SU-DHL-6 (cell line): ENCODE results near the gene DAAM1.

Experiments used
- H2AFZ ChIP-seq: fragments of 200-600 bp; sonication (generic); 2 replicates; pipeline ENCODE4 v1.6.1; 2014; ENCODE audit warnings: low read depth, mild to moderate bottlenecking, moderate library complexity, mixed read lengths, antibody characterized with exemption, low read length; ENCODE audit not compliant: severe bottlenecking
- H3F3A ChIP-seq: fragments of 200-600 bp; shearing (Covaris generic); 2 replicates; pipeline ENCODE4 v1.6.0; 2016; ENCODE audit warnings: antibody characterized with exemption, mild to moderate bottlenecking; ENCODE audit not compliant: insufficient read depth
- H3K27ac ChIP-seq: fragments of 200-600 bp; sonication (generic); 2 replicates; pipeline ENCODE4 v1.5.1; 2016; ENCODE audit warnings: low read depth, mild to moderate bottlenecking, low read length, moderate library complexity, mixed read lengths
- H3K27me3 ChIP-seq: fragments of 200-600 bp; sonication (generic), shearing (Covaris generic); 2 replicates; pipeline ENCODE4 v1.6.0; 2014; ENCODE audit warnings: mild to moderate bottlenecking, low read length
- H3K36me3 ChIP-seq: fragments of 200-600 bp; sonication (generic); 2 replicates; pipeline ENCODE4 v1.6.1; 2014; ENCODE audit warnings: mild to moderate bottlenecking, low read length, mixed read lengths
- H3K4me2 ChIP-seq: fragments of 300-600, 200-600 bp; shearing (Covaris generic), sonication (generic); 2 replicates; pipeline ENCODE4 v1.6.0; 2014; ENCODE audit warnings: low read length, low read depth, mild to moderate bottlenecking; ENCODE audit not compliant: poor library complexity, severe bottlenecking
- H3K4me3 ChIP-seq: fragments of 200-600 bp; sonication (generic); 2 replicates; pipeline ENCODE4 v1.5.1; 2014; ENCODE audit warnings: antibody characterized with exemption, low read length, mild to moderate bottlenecking, mixed read lengths; ENCODE audit not compliant: insufficient read depth, poor library complexity, severe bottlenecking
- H3K79me2 ChIP-seq: fragments of 200-600 bp; sonication (generic); 2 replicates; pipeline ENCODE4 v1.6.1; 2014; ENCODE audit warnings: mild to moderate bottlenecking, low read length, moderate library complexity; ENCODE audit not compliant: insufficient read depth
- H3K9ac ChIP-seq: fragments of 200-600 bp; sonication (generic); 2 replicates; pipeline ENCODE4 v1.7.0; 2014; ENCODE audit warnings: mild to moderate bottlenecking, low read length
- H3K9me2 ChIP-seq: fragments of 200-600 bp; sonication (generic); replicated peaks from 2 replicates; pipeline ENCODE4 v1.6.1; 2014; ENCODE audit warnings: low read length; ENCODE audit not compliant: insufficient read depth
- H3K9me3 ChIP-seq: fragments of 200-600 bp; sonication (generic); 2 replicates; pipeline ENCODE4 v1.6.1; 2014; ENCODE audit warnings: low read length, mixed read lengths; ENCODE audit not compliant: insufficient read depth
- H4K20me1 ChIP-seq: fragments of 200-600 bp; sonication (generic); 2 replicates; pipeline ENCODE4 v1.6.1; 2014; ENCODE audit warnings: low read depth, mild to moderate bottlenecking, antibody characterized with exemption, low read length, moderate library complexity, mixed read lengths
- EZH2phosphoT487 ChIP-seq: fragments of 200-600 bp; sonication (generic), shearing (Covaris generic); conservative IDR thresholded peaks from 2 replicates; pipeline ENCODE4 v1.6.1; 2018; ENCODE audit warnings: mild to moderate bottlenecking, antibody characterized with exemption, low read length, moderate library complexity, mixed read lengths
- TF ChIP-seq, protein P1 (sequence below): fragments of 200-600 bp; sonication (generic); IDR thresholded peaks from one replicate; pipeline ENCODE4 v1.5.1; 2017; ENCODE audit warnings: antibody characterized with exemption, mild to moderate bottlenecking, low read length, moderate library complexity; ENCODE audit not compliant: insufficient read depth, poor library complexity, severe bottlenecking

Gene DAAM1

GRCh38 chr14:59183150-59183549 lies 5.3 kb upstream of the DAAM1 start:
- H3K4me3 ChIP-seq, result no peak overlapping the region
- H3K4me2 ChIP-seq, result no peak overlapping the region
- H3F3A ChIP-seq, result no peaks in the 10 kb centered on the region
- H3K9me2 ChIP-seq, result no peaks in the 10 kb centered on the region
- H3K36me3 ChIP-seq, result no peaks in the 10 kb centered on the region
- TF ChIP-seq EZH2phosphoT487, result no peak
- TF ChIP-seq, protein P1, sequence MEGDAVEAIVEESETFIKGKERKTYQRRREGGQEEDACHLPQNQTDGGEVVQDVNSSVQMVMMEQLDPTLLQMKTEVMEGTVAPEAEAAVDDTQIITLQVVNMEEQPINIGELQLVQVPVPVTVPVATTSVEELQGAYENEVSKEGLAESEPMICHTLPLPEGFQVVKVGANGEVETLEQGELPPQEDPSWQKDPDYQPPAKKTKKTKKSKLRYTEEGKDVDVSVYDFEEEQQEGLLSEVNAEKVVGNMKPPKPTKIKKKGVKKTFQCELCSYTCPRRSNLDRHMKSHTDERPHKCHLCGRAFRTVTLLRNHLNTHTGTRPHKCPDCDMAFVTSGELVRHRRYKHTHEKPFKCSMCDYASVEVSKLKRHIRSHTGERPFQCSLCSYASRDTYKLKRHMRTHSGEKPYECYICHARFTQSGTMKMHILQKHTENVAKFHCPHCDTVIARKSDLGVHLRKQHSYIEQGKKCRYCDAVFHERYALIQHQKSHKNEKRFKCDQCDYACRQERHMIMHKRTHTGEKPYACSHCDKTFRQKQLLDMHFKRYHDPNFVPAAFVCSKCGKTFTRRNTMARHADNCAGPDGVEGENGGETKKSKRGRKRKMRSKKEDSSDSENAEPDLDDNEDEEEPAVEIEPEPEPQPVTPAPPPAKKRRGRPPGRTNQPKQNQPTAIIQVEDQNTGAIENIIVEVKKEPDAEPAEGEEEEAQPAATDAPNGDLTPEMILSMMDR, result no peak
- H3K27me3 ChIP-seq, result no peaks in the 10 kb centered on the region
- H3K27ac ChIP-seq, result no peak overlapping the region
- no peak overlapping the region for H3K9ac ChIP-seq
- no peaks in the 10 kb centered on the region for H3K9me3 ChIP-seq
- H2AFZ ChIP-seq, result no peak overlapping the region
- no peaks in the 10 kb centered on the region for H3K79me2 ChIP-seq
- H4K20me1 ChIP-seq, result no peaks in the 10 kb centered on the region

GRCh38 chr14:59184396-59184795 lies 4.1 kb upstream of the DAAM1 start:
- H2AFZ ChIP-seq, result no peak overlapping the region

DNA sequence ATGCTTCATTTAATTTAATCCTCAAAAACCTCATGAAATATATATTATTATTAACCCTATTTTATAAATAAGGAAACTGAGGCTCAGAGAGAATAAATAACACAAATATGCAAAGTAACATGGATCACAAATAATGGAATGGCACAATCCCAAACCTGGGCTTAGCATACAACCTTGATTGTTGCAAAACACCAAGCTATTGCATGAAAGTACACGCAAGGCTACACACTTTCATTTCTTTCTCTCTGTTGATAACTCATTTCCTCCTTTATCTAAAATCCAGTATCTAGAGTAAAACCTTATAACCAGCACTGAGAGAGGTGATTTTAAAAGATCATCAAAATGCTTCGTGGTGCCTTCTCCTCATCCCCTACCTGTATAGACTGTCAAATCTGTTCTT lies 2.8 kb upstream of the DAAM1 start:
- no peaks in the 10 kb centered on the region for H3K9me3 ChIP-seq
- no peak overlapping the region for H3K4me3 ChIP-seq
- H2AFZ ChIP-seq, result peak overlapping the region; percentile 27
- H3K9me2 ChIP-seq, result no peaks in the 10 kb centered on the region
- no peak for TF ChIP-seq EZH2phosphoT487
- TF ChIP-seq, protein P1, result no peak
- no peaks in the 10 kb centered on the region for H3K36me3 ChIP-seq
- H3K27ac ChIP-seq, result no peak overlapping the region
- no peaks in the 10 kb centered on the region for H3K27me3 ChIP-seq
- no peaks in the 10 kb centered on the region for H3F3A ChIP-seq
- peak overlapping the region; percentile 37 for H3K4me2 ChIP-seq
- H4K20me1 ChIP-seq, result peaks cover 2% of the 10 kb centered on the region; the same call in 1 of the 2 replicates
- H3K79me2 ChIP-seq, result peaks cover 19% of the 10 kb centered on the region
- H3K9ac ChIP-seq, result no peak overlapping the region

More at GRCh38 chr14:59184396-59184795, 4.1 kb upstream of the DAAM1 start:
- no peaks in the 10 kb centered on the region for H3K9me3 ChIP-seq
- TF ChIP-seq, protein P1, result no peak
- no peak for TF ChIP-seq EZH2phosphoT487
- H3K27ac ChIP-seq, result no peak overlapping the region
- H3K36me3 ChIP-seq, result no peaks in the 10 kb centered on the region
- H3K27me3 ChIP-seq, result no peaks in the 10 kb centered on the region
- H3K79me2 ChIP-seq, result peaks cover 6% of the 10 kb centered on the region
- H3K9ac ChIP-seq, result no peak overlapping the region
- no peak overlapping the region for H3K4me3 ChIP-seq
- no peak overlapping the region for H3K4me2 ChIP-seq
- H3F3A ChIP-seq, result no peaks in the 10 kb centered on the region
- H3K9me2 ChIP-seq, result no peaks in the 10 kb centered on the region
- no peaks in the 10 kb centered on the region for H4K20me1 ChIP-seq
